ENCODE measurements around the gene CACUL1.

The CACUL1 gene

DNA sequence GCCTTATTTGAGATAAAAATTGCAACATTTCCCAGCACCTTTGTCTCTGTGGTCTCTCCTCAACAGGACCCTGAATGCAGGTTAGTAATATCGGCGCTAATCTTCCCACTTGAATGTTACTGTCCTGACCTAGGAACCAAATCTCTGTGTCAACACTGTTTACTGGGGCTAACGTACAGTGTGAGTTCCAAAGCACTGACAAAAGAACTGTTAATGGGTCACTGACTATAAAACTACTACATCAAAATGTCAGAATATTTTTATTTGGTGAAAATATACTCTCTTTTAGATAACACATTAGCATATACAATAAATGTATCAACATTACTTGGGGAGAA lies 33.3 kb downstream of the CACUL1 start:
- no peak for TF ChIP-seq SPI1 (IDR thresholded peaks at IDR 0.05; ENCODE audit: low read depth, low read length)
- TF ChIP-seq TAF1 (IDR thresholded peaks at IDR 0.05; ENCODE audit: low read depth, low read length), result no peak
- no peak for TF ChIP-seq PAX5 (IDR thresholded peaks at IDR 0.05; ENCODE audit: insufficient read depth, low read length, severe bottlenecking)
- TF ChIP-seq POLR2AphosphoS5 (IDR thresholded peaks at IDR 0.05; ENCODE audit: low read depth, low read length), result no peak
- no peak for TF ChIP-seq POU2F2 (IDR thresholded peaks at IDR 0.05; ENCODE audit: low read depth, low read length)
- no peak for TF ChIP-seq POLR2A (IDR thresholded peaks at IDR 0.05; ENCODE audit: low read depth, low read length)
- no peak for DNase-seq (ENCODE audit: insufficient read length, low spot score)
- no peak for FAIRE-seq

DNA sequence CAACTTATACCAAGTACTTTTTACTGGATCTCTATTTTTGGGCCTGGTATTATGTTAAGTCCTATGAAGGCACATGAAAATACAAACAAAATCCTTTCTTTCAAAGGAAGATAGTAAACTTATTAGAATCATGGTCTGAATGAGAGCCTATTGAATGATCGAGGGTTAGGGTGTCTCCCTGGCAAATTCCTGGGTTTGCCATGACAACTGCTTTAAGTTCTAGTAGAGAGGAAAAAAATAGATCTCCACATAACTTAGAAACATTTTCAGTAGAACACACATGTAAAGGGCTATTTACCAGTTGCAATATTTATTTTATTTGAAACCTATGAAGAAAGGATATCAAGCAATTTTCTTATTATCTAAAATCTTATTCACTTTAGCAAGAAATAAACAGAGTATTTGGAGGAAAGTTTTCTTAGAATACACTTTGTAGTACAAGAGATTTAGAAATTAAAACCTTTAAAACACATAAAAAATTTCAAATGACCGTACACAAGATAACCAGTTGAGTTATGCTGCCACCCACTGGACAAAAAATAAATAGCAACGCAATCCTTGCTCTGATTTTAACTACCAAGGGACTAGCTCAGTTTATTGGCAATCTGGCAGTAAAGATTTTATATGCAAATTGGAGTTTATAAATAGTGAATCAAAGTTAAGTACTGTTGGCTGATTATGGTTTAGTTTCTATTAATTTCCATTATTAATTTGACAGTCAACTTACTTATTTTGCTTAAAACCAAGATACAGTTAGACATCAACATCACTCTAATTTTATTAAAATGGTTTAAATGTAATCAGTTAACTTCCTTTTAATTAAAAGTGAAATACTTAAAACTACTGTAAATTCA lies 33.9 kb downstream of the CACUL1 start:
- FAIRE-seq (peak; percentile 72), DNase-seq (ENCODE audit: insufficient read length, low spot score) (no peak)
- TF ChIP-seq POLR2A (IDR thresholded peaks at IDR 0.05; ENCODE audit: low read depth, low read length) (no peak), PAX5 (IDR thresholded peaks at IDR 0.05; ENCODE audit: insufficient read depth, low read length, severe bottlenecking) (no peak), TAF1 (IDR thresholded peaks at IDR 0.05; ENCODE audit: low read depth, low read length) (no peak), POLR2AphosphoS5 (IDR thresholded peaks at IDR 0.05; ENCODE audit: low read depth, low read length) (no peak), SPI1 (IDR thresholded peaks at IDR 0.05; ENCODE audit: low read depth, low read length) (no peak), POU2F2 (IDR thresholded peaks at IDR 0.05; ENCODE audit: low read depth, low read length) (no peak)

DNA sequence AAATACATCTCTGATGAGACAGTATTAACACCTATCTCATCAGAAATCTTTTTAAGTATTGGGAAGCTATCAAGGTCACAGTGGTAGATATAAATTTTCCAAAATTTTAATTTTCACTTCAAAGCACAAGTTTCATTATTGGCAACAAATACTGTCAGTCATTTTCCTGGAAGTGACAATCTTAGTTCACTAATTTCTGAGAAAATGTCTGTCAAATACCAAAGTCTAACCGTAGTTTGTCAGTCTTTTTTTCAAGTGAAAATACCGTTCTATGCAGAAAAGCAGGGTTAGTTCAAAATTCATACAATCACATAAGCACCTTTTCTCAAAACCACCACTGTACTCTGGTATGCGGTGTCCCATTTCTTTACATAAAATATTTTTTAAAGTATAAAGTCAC lies 40.4 kb downstream of the CACUL1 start:
- DNase-seq (ENCODE audit: insufficient read length, low spot score) (no peak), FAIRE-seq (no peak)
- no peak for TF ChIP-seq TAF1 (IDR thresholded peaks at IDR 0.05; ENCODE audit: low read depth, low read length)
- no peak for TF ChIP-seq SPI1 (IDR thresholded peaks at IDR 0.05; ENCODE audit: low read depth, low read length)
- no peak for TF ChIP-seq POLR2AphosphoS5 (IDR thresholded peaks at IDR 0.05; ENCODE audit: low read depth, low read length)
- no peak for TF ChIP-seq POU2F2 (IDR thresholded peaks at IDR 0.05; ENCODE audit: low read depth, low read length)
- TF ChIP-seq POLR2A (IDR thresholded peaks at IDR 0.05; ENCODE audit: low read depth, low read length), result no peak
- no peak for TF ChIP-seq PAX5 (IDR thresholded peaks at IDR 0.05; ENCODE audit: insufficient read depth, low read length, severe bottlenecking)

DNA sequence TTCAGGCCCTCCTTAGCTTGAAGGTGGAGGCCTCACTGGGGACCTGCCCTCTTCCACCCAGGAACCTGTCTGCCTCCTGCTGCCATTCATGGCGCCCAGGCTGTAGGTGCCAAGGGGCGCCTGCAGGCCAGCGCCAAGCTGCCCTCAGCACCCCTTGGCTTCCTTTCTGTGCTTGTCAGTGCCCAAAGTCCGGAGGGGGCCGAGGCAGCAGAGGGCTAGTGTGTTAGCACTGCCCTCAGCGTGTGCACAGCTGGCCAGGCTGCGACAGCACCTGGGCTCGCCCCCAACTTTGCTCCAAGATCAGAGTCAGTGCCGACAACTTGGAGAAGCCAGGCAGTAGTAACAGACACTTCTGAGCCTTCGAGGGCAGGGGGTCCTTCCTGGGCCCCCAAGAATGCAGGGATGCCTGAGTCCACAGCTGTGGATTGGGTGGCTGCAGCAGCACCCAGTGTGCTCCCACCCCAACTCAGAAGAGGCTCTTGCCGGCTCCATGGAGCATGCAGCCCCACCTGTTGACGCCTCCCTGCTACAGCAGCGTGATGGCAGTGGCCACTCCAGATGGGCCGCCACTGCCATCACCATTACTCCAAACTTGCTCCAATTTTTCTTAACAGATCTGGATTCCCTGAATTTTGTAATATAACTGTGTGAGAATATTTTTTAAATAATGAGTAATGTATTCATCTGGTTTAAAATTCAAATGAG lies 41.7 kb downstream of the CACUL1 start:
- DNase-seq (ENCODE audit: insufficient read length, low spot score), result no peak
- TF ChIP-seq POLR2A (IDR thresholded peaks at IDR 0.05; ENCODE audit: low read depth, low read length), result no peak
- TF ChIP-seq TAF1 (IDR thresholded peaks at IDR 0.05; ENCODE audit: low read depth, low read length), result no peak
- no peak for TF ChIP-seq POU2F2 (IDR thresholded peaks at IDR 0.05; ENCODE audit: low read depth, low read length)
- no peak for TF ChIP-seq PAX5 (IDR thresholded peaks at IDR 0.05; ENCODE audit: insufficient read depth, low read length, severe bottlenecking)
- TF ChIP-seq SPI1 (IDR thresholded peaks at IDR 0.05; ENCODE audit: low read depth, low read length), result no peak
- no peak for TF ChIP-seq POLR2AphosphoS5 (IDR thresholded peaks at IDR 0.05; ENCODE audit: low read depth, low read length)
- FAIRE-seq, result no peak

DNA sequence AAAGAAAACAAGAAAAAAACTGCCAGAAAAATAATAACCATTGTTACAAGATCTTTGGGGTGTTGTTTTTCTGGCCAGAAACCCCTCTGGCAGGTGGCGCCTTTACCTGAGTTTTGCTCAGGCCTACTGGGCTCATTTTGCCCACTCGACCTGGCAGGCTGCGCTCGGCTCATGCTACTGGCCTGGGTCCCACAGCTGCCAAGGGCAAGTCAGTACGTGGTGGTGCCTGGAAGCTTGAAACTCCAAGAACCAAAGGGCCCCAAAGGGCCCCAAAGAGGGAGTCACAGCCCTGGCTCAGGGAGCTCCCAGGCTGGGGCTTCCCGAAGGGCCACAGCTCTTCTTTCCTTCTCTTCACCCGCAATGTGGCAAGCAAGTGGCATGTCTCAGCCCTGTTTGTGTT lies 42.7 kb downstream of the CACUL1 start:
- TF ChIP-seq TAF1 (IDR thresholded peaks at IDR 0.05; ENCODE audit: low read depth, low read length), result no peak
- no peak for TF ChIP-seq PAX5 (IDR thresholded peaks at IDR 0.05; ENCODE audit: insufficient read depth, low read length, severe bottlenecking)
- TF ChIP-seq POU2F2 (IDR thresholded peaks at IDR 0.05; ENCODE audit: low read depth, low read length), result no peak
- no peak for TF ChIP-seq SPI1 (IDR thresholded peaks at IDR 0.05; ENCODE audit: low read depth, low read length)
- no peak for TF ChIP-seq POLR2AphosphoS5 (IDR thresholded peaks at IDR 0.05; ENCODE audit: low read depth, low read length)
- no peak for TF ChIP-seq POLR2A (IDR thresholded peaks at IDR 0.05; ENCODE audit: low read depth, low read length)
- FAIRE-seq (no peak), DNase-seq (ENCODE audit: insufficient read length, low spot score) (no peak)

DNA sequence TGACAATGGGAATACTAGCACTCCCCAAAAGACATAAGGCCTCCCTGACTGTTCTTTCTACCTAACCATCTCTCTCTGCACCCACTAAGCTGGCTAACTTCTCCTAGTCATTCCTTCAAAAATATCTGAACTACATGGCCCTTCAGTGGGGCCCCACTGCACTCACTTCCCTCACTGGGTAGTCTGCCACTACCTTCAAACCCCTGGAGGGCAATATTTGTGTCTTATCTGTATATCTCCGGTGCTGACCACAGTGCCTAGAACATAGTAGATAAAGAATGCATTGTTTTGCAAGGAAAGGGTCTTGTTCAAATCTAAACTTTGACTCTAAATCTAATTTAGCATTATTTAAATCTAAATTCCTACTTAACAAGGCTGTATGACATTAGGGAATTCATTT lies 44.3 kb downstream of the CACUL1 start:
- no peak for TF ChIP-seq POLR2A (IDR thresholded peaks at IDR 0.05; ENCODE audit: low read depth, low read length)
- no peak for TF ChIP-seq TAF1 (IDR thresholded peaks at IDR 0.05; ENCODE audit: low read depth, low read length)
- TF ChIP-seq SPI1 (IDR thresholded peaks at IDR 0.05; ENCODE audit: low read depth, low read length), result no peak
- no peak for TF ChIP-seq PAX5 (IDR thresholded peaks at IDR 0.05; ENCODE audit: insufficient read depth, low read length, severe bottlenecking)
- no peak for TF ChIP-seq POU2F2 (IDR thresholded peaks at IDR 0.05; ENCODE audit: low read depth, low read length)
- no peak for TF ChIP-seq POLR2AphosphoS5 (IDR thresholded peaks at IDR 0.05; ENCODE audit: low read depth, low read length)
- DNase-seq (ENCODE audit: insufficient read length, low spot score) (no peak), FAIRE-seq (no peak)

DNA sequence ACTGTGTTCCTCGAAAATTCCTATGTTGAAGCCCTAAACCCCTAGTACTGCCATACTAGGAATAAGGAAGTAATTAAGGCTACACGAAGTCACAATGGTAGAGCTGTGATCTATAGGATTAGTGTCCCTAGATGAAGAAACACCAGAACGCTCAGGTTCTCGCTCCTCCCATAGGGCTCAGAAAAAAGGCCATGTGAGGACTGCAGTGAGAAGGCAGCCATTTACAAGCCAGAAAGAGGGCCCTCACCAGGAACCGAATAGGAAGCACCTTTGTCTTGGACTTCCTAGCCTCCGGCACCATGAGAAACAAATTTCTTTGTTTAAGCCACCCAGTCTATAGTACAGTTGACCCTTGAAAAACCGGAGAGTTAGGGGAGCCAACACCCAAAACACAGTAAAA lies 46.2 kb downstream of the CACUL1 start:
- DNase-seq (ENCODE audit: insufficient read length, low spot score), result no peak
- TF ChIP-seq SPI1 (IDR thresholded peaks at IDR 0.05; ENCODE audit: low read depth, low read length) (no peak), TAF1 (IDR thresholded peaks at IDR 0.05; ENCODE audit: low read depth, low read length) (no peak)
- FAIRE-seq, result no peak

DNA sequence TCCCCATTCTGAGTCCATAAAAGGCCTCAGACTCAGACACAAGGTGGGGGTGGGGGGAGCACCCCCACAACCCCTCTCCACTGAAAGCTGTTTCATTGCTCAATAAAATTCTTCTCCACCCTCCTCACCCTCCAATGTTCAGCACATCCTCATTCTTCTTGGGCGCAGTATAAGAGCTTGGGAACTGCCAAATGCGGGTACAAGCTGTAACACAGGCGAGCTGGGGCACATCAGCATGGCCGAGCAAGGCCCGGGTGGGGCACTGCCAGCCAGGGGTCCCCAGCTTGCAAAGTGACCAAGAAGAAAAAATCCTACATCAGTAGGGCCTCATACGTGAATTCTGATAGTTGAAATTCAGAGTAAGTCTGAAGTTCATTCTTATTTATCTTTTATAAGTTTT lies 50.1 kb downstream of the CACUL1 start:
- DNase-seq (ENCODE audit: insufficient read length, low spot score) (no peak), FAIRE-seq (no peak)
- TF ChIP-seq POLR2AphosphoS5 (IDR thresholded peaks at IDR 0.05; ENCODE audit: low read depth, low read length) (no peak), POLR2A (IDR thresholded peaks at IDR 0.05; ENCODE audit: low read depth, low read length) (no peak), SPI1 (IDR thresholded peaks at IDR 0.05; ENCODE audit: low read depth, low read length) (no peak), TAF1 (IDR thresholded peaks at IDR 0.05; ENCODE audit: low read depth, low read length) (no peak), PAX5 (IDR thresholded peaks at IDR 0.05; ENCODE audit: insufficient read depth, low read length, severe bottlenecking) (no peak), POU2F2 (IDR thresholded peaks at IDR 0.05; ENCODE audit: low read depth, low read length) (no peak)

DNA sequence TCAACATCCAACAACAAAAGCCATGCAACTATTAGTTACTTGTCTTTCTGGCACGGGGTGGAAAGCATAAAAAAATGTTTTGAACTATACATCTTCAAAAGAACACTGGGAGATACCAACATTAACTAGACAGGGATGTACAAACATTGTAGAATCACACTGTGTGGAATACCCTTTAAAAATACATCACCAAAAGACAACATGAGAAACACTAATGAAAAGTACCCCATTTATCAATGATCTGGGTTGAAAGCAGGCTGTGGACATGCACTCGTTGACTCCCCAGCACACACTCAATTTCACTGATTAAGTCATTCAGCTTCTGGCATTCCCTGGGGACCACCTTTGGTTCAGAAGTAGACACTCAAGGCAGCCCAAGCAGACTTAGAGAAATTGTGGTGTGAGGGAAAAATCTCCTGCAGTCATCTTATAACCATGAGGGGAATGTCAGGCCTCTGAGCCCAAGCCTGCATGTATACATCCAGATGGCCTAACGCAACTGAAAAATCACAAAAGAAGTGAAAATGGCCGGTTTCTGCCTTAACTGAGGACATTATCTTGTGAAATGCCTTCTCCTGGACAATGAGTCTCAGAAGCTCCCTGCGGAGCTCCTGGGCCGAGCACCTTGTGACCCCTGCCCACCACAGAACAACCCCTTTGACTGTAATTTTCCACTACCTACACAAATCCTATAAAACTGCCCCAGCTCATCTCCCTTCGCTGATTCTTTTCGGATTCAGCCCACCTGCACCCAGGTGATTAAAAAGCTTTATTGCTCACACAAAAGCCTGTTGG lies 53.0 kb downstream of the CACUL1 start:
- FAIRE-seq (no peak), DNase-seq (ENCODE audit: insufficient read length, low spot score) (no peak)
- TF ChIP-seq PAX5 (IDR thresholded peaks at IDR 0.05; ENCODE audit: insufficient read depth, low read length, severe bottlenecking), result no peak
- no peak for TF ChIP-seq TAF1 (IDR thresholded peaks at IDR 0.05; ENCODE audit: low read depth, low read length)
- TF ChIP-seq POLR2A (IDR thresholded peaks at IDR 0.05; ENCODE audit: low read depth, low read length), result no peak
- TF ChIP-seq SPI1 (IDR thresholded peaks at IDR 0.05; ENCODE audit: low read depth, low read length), result no peak
- no peak for TF ChIP-seq POLR2AphosphoS5 (IDR thresholded peaks at IDR 0.05; ENCODE audit: low read depth, low read length)
- no peak for TF ChIP-seq POU2F2 (IDR thresholded peaks at IDR 0.05; ENCODE audit: low read depth, low read length)

All from GM12891 (cell line).